HL-60 (cell line): Measurements from ENCODE around the gene CLIC3.

ENCODE experiments used
- DNase-seq, 2 experiments: peaks; one replicate each; pipeline ENCODE4 v3.0.0-alpha.2; 2010 to 2020; ENCODE audit warnings: low read depth in 1 of 2, low spot score in 1 of 2
- H3K27ac ChIP-seq: fragments of 250-450 bp; sonication (Bioruptor Pico); replicated peaks from 2 replicates; pipeline ENCODE4 v1.5.1; 2020; ENCODE audit warnings: mild to moderate bottlenecking, moderate library complexity
- H3K27me3 ChIP-seq: fragments of 250-450 bp; sonication (Bioruptor Pico); 2 replicates; pipeline ENCODE4 v1.5.1; 2021; ENCODE audit warnings: mild to moderate bottlenecking, moderate library complexity; ENCODE audit not compliant: insufficient read depth, poor library complexity, severe bottlenecking
- H3K4me3 ChIP-seq: replicated peaks from 2 replicates; pipeline ENCODE4 v1.5.1; 2011; ENCODE audit warnings: mild to moderate bottlenecking, control low read depth, low read length; ENCODE audit not compliant: insufficient read depth
- GABPA ChIP-seq: IDR thresholded peaks from 2 replicates; pipeline ENCODE4 v1.6.1; 2012; ENCODE audit warnings: low read depth
- POLR2AphosphoS5 ChIP-seq: IDR thresholded peaks from 2 replicates; pipeline ENCODE4 v1.6.1; 2012; ENCODE audit warnings: low read depth
- SPI1 ChIP-seq: IDR thresholded peaks from 2 replicates; pipeline ENCODE4 v1.6.1; 2012; ENCODE audit warnings: low read depth, mild to moderate bottlenecking, borderline replicate concordance
- TF ChIP-seq, protein P1 (sequence below): IDR thresholded peaks from one replicate; pipeline ENCODE4 v1.5.1; 2011; ENCODE audit warnings: low read length, control low read depth, inconsistent platforms; ENCODE audit not compliant: insufficient read depth
- TF ChIP-seq, protein P2 (sequence below): IDR thresholded peaks from 2 replicates; pipeline ENCODE4 v1.6.1; 2012; ENCODE audit warnings: low read depth; ENCODE audit not compliant: insufficient replicate concordance

The CLIC3 gene

DNA sequence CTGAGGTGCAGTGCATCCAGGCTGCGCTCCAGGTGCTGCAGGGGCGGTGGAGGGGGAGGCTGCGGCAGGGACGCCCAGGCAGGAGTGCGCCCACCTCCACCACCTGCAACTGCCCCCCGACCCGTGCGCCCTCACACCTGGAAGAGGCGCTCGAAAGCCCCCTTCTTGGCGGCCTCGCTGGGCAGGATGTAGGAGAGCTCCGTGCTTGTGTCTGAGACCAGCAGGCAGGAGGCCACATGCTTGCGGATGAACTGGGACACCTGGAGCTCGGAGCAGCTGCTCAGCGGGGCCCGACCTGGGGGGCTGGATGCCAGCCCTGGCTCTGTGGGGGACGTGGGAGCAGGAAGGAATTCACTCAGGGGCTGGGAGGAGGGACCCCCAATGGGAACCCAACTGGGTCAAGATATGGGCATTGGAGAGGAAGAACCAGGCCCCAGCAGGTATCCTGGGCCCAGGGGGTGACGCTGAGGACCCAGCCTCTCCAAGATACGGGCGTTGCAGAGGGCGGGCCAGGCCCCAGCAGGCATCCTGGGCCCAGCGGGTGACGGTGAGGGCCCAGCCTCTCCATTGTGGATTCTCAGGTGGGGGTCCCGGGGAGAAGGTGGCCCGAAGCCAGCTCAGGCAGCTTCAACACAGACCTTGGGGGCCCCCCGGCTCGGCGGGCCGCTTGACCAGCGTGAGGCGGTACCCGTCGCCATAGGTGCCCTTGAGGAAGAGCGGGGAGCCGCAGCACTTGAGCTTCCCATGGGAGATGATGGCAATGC lies 18.6 kb upstream of the CLIC3 start:
- Histone ChIP-seq H3K4me3 (no peak overlapping the region), H3K27ac (no peak overlapping the region), H3K27me3 (no peaks in the 10 kb centered on the region)
- TF ChIP-seq, protein P1, sequence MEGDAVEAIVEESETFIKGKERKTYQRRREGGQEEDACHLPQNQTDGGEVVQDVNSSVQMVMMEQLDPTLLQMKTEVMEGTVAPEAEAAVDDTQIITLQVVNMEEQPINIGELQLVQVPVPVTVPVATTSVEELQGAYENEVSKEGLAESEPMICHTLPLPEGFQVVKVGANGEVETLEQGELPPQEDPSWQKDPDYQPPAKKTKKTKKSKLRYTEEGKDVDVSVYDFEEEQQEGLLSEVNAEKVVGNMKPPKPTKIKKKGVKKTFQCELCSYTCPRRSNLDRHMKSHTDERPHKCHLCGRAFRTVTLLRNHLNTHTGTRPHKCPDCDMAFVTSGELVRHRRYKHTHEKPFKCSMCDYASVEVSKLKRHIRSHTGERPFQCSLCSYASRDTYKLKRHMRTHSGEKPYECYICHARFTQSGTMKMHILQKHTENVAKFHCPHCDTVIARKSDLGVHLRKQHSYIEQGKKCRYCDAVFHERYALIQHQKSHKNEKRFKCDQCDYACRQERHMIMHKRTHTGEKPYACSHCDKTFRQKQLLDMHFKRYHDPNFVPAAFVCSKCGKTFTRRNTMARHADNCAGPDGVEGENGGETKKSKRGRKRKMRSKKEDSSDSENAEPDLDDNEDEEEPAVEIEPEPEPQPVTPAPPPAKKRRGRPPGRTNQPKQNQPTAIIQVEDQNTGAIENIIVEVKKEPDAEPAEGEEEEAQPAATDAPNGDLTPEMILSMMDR = no peak
- TF ChIP-seq SPI1 = no peak
- DNase-seq = no peak

DNA sequence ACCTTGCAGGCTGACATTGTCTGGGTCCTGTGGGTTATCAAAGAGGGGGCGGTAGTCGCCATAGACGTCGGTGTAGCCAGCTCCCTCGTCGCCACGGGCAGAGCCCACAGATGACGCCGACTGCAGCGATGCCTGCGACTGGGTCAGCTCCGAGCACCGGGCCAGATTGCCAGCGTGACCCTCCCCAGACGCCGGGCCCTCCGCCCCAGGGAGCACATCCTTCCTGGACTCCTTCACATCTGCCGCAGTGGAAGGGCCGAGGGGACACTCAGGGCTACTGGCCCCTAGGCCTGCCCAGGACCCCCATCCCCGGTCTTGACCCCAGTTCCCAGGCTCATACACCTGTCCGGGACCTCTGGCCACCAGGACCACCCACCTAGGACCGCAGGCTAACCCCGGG lies 17.8 kb upstream of the CLIC3 start:
- TF ChIP-seq GABPA = no peak
- TF ChIP-seq, protein P2, sequence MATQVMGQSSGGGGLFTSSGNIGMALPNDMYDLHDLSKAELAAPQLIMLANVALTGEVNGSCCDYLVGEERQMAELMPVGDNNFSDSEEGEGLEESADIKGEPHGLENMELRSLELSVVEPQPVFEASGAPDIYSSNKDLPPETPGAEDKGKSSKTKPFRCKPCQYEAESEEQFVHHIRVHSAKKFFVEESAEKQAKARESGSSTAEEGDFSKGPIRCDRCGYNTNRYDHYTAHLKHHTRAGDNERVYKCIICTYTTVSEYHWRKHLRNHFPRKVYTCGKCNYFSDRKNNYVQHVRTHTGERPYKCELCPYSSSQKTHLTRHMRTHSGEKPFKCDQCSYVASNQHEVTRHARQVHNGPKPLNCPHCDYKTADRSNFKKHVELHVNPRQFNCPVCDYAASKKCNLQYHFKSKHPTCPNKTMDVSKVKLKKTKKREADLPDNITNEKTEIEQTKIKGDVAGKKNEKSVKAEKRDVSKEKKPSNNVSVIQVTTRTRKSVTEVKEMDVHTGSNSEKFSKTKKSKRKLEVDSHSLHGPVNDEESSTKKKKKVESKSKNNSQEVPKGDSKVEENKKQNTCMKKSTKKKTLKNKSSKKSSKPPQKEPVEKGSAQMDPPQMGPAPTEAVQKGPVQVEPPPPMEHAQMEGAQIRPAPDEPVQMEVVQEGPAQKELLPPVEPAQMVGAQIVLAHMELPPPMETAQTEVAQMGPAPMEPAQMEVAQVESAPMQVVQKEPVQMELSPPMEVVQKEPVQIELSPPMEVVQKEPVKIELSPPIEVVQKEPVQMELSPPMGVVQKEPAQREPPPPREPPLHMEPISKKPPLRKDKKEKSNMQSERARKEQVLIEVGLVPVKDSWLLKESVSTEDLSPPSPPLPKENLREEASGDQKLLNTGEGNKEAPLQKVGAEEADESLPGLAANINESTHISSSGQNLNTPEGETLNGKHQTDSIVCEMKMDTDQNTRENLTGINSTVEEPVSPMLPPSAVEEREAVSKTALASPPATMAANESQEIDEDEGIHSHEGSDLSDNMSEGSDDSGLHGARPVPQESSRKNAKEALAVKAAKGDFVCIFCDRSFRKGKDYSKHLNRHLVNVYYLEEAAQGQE = no peak
- no peak for TF ChIP-seq SPI1
- TF ChIP-seq, protein P1 = no peak
- TF ChIP-seq POLR2AphosphoS5 = no peak
- Histone ChIP-seq H3K27ac (no peak overlapping the region), H3K4me3 (no peak overlapping the region), H3K27me3 (no peaks in the 10 kb centered on the region)
- DNase-seq = no peak

DNA sequence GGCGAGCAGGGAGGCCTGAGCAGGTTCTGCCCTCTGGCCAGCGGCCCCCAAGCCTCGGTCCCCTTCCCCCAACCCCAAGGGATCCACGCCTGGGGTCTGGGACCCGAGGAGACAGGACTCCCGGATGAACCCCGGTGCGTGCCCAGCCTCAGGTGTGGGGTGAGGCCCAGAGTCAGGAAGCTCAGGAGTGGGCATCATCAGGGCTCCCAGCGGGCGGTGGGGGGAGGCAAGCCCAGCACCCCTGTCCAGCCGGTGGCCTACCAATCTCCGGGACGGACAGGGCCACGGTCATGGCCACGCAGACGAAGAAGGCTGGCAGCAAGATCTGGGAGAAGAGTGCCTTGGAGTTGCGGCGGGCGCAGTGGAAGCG lies 17.2 kb upstream of the CLIC3 start:
- H3K27ac ChIP-seq = no peak overlapping the region
- H3K4me3 ChIP-seq = no peak overlapping the region
- TF ChIP-seq POLR2AphosphoS5 (no peak), GABPA (no peak), SPI1 (no peak)
- TF ChIP-seq, protein P2 = no peak
- TF ChIP-seq, protein P1 = no peak

More for the DNA sequence above, 17.2 kb upstream of the CLIC3 start:
- DNase-seq = no peak
- no peaks in the 10 kb centered on the region for H3K27me3 ChIP-seq
